WTC11 (cell line): Measurements from ENCODE around the gene CFAP100. TPM values are rescaled to one million over a fixed set of nuclear protein-coding genes. Genes with fewer than 3 reads are reported as not detected.

Experiments
- ATAC-seq: fragments of 200-7000 bp; cut with Tn5 transposase; 2 replicates; pipeline ENCODE4 v1.10.0; 2021; ENCODE audit warnings: mild to moderate bottlenecking, moderate library complexity
- CTCF ChIA-PET: fragments of 300-600 bp; sonication (Branson Sonifier 250); formaldehyde crosslinking; loops from one replicate; lab custom pipeline; 2021; ENCODE audit warnings: antibody characterized with exemption; lab: Charles Lee
- POLR2A ChIA-PET: fragments of 350-600 bp; sonication (Branson Sonifier 250); formaldehyde crosslinking; loops from one replicate; lab custom pipeline; 2021; ENCODE audit warnings: antibody characterized with exemption; lab: Charles Lee
- DNase-seq: peaks from one replicate; pipeline ENCODE4 v3.0.0; 2021; ENCODE audit warnings: low spot score
- H3K27ac Mint-ChIP-seq: 2 replicates; pipeline ENCODE4 v1.8.0; 2021; ENCODE audit warnings: mixed read lengths
- H3K27me3 Mint-ChIP-seq: 2 replicates; pipeline ENCODE4 v1.8.0; 2021; ENCODE audit warnings: low read depth, mild to moderate bottlenecking, moderate library complexity, mixed read lengths
- H3K36me3 Mint-ChIP-seq: 2 replicates; pipeline ENCODE4 v1.8.0; 2021; ENCODE audit warnings: mixed read lengths
- H3K4me1 Mint-ChIP-seq: 2 replicates; pipeline ENCODE4 v1.8.0; 2022; ENCODE audit warnings: mixed read lengths
- H3K4me3 Mint-ChIP-seq: 2 replicates; pipeline ENCODE4 v1.8.0; 2021; ENCODE audit warnings: mild to moderate bottlenecking, moderate library complexity, mixed read lengths
- H3K9me3 Mint-ChIP-seq: 2 replicates; pipeline ENCODE4 v1.8.0; 2021; ENCODE audit warnings: mixed read lengths
- EMX1 ChIP-seq: fragments of 250-450 bp; sonication (Bioruptor Pico); IDR thresholded peaks from 2 replicates; pipeline ENCODE4 v1.8.0; 2021; ENCODE audit warnings: mild to moderate bottlenecking
- ETV6 ChIP-seq: sonication (generic); formaldehyde crosslinking; IDR thresholded peaks from 2 replicates; pipeline ENCODE4 v1.8.1; 2022; ENCODE audit warnings: mild to moderate bottlenecking, missing genetic modification reagents
- FOXJ3 ChIP-seq: sonication (generic); formaldehyde crosslinking; IDR thresholded peaks from 2 replicates; pipeline ENCODE4 v1.9.0; 2021; ENCODE audit warnings: missing genetic modification reagents, mild to moderate bottlenecking, borderline replicate concordance
- FOXP1 ChIP-seq: sonication (generic); formaldehyde crosslinking; IDR thresholded peaks from 2 replicates; pipeline ENCODE4 v1.8.0; 2022; ENCODE audit warnings: missing genetic modification reagents, mild to moderate bottlenecking, moderate library complexity, borderline replicate concordance
- FOXP4 ChIP-seq: sonication (generic); formaldehyde crosslinking; IDR thresholded peaks from 2 replicates; pipeline ENCODE4 v1.8.0; 2022; ENCODE audit warnings: mild to moderate bottlenecking, missing genetic modification reagents
- GTF2I ChIP-seq: fragments of 250-450 bp; sonication (Bioruptor Pico); conservative IDR thresholded peaks from 2 replicates; pipeline ENCODE4 v1.4.0; 2021; ENCODE audit warnings: mild to moderate bottlenecking
- HMGA2 ChIP-seq: fragments of 250-450 bp; sonication (Bioruptor Pico); IDR thresholded peaks from 2 replicates; pipeline ENCODE4 v1.4.0; 2021; ENCODE audit warnings: mild to moderate bottlenecking, moderate library complexity
- JAZF1 ChIP-seq: fragments of 250-450 bp; sonication (Bioruptor Pico); IDR thresholded peaks from 2 replicates; pipeline ENCODE4 v1.9.0; 2021; ENCODE audit warnings: moderate library complexity, mild to moderate bottlenecking, inconsistent platforms
- NFYB ChIP-seq: sonication (generic); formaldehyde crosslinking; conservative IDR thresholded peaks from 2 replicates; pipeline ENCODE4 v1.8.0; 2022; ENCODE audit warnings: low read depth, missing genetic modification reagents
- NR2C2 ChIP-seq: sonication (generic); formaldehyde crosslinking; IDR thresholded peaks from 2 replicates; pipeline ENCODE4 v1.8.0; 2022; ENCODE audit warnings: mild to moderate bottlenecking, missing genetic modification reagents
- RELA ChIP-seq: sonication (generic); formaldehyde crosslinking; IDR thresholded peaks from 2 replicates; pipeline ENCODE4 v1.8.1; 2022; ENCODE audit warnings: missing genetic modification reagents, mild to moderate bottlenecking, borderline replicate concordance
- SP1 ChIP-seq: sonication (generic); formaldehyde crosslinking; conservative IDR thresholded peaks from 2 replicates; pipeline ENCODE4 v1.8.1; 2022; ENCODE audit warnings: missing genetic modification reagents
- TEAD1 ChIP-seq: sonication (generic); formaldehyde crosslinking; IDR thresholded peaks from 2 replicates; pipeline ENCODE4 v1.8.0; 2022; ENCODE audit warnings: mild to moderate bottlenecking, missing genetic modification reagents
- TP53 ChIP-seq: sonication (generic); formaldehyde crosslinking; IDR thresholded peaks from 2 replicates; pipeline ENCODE4 v1.8.1; 2023; ENCODE audit warnings: mild to moderate bottlenecking, missing genetic modification reagents
- ZNF219 ChIP-seq: sonication (generic); formaldehyde crosslinking; IDR thresholded peaks from 2 replicates; pipeline ENCODE4 v1.8.0; 2023; ENCODE audit warnings: missing genetic modification reagents, mild to moderate bottlenecking, borderline replicate concordance
- ZNF396 ChIP-seq: fragments of 250-450 bp; sonication (Bioruptor Pico); IDR thresholded peaks from 2 replicates; pipeline ENCODE4 v1.8.0; 2021; ENCODE audit warnings: mild to moderate bottlenecking, moderate library complexity, borderline replicate concordance
- ZNF425 ChIP-seq: fragments of 250-450 bp; sonication (Bioruptor Pico); conservative IDR thresholded peaks from 2 replicates; pipeline ENCODE4 v1.9.0; 2021; ENCODE audit warnings: mild to moderate bottlenecking
- total RNA-seq: library from RNA; stranded (reverse); gene quantifications from 3 replicates; pipeline ENCODE4 v1.2.3, GENCODE V29; 2021
- TF ChIP-seq, protein P1 (sequence below): sonication (generic); formaldehyde crosslinking; IDR thresholded peaks from 2 replicates; pipeline ENCODE4 v1.8.1; 2022; ENCODE audit warnings: missing genetic modification reagents, borderline replicate concordance
- TF ChIP-seq, protein P2 (sequence below): sonication (generic); formaldehyde crosslinking; IDR thresholded peaks from 2 replicates; pipeline ENCODE4 v1.8.1; 2023; ENCODE audit warnings: mild to moderate bottlenecking, missing genetic modification reagents, moderate library complexity
- TF ChIP-seq, protein P3 (sequence below): sonication (generic); formaldehyde crosslinking; conservative IDR thresholded peaks from 2 replicates; pipeline ENCODE4 v1.8.1; 2023; ENCODE audit warnings: mild to moderate bottlenecking, low read depth, missing genetic modification reagents, moderate library complexity

The CFAP100 gene
- total RNA-seq, 1 experiment from 2014 or later: not detected

GRCh38 chr3:126438186-126438585 is 43.5 kb downstream of the CFAP100 start:
- POLR2A ChIA-PET: no interaction called here
- ATAC-seq (no peak), DNase-seq (no peak)
- CTCF ChIA-PET: no interaction called here
- Mint-ChIP-seq H3K27ac (no peak overlapping the region), H3K4me1 (peaks cover 17% of the 10 kb centered on the region), H3K4me3 (no peak overlapping the region), H3K9me3 (no peaks in the 10 kb centered on the region), H3K27me3 (no peaks in the 10 kb centered on the region), H3K36me3 (peaks cover 12% of the 10 kb centered on the region; the same call in 1 of the 2 replicates)
- TF ChIP-seq, protein P1, sequence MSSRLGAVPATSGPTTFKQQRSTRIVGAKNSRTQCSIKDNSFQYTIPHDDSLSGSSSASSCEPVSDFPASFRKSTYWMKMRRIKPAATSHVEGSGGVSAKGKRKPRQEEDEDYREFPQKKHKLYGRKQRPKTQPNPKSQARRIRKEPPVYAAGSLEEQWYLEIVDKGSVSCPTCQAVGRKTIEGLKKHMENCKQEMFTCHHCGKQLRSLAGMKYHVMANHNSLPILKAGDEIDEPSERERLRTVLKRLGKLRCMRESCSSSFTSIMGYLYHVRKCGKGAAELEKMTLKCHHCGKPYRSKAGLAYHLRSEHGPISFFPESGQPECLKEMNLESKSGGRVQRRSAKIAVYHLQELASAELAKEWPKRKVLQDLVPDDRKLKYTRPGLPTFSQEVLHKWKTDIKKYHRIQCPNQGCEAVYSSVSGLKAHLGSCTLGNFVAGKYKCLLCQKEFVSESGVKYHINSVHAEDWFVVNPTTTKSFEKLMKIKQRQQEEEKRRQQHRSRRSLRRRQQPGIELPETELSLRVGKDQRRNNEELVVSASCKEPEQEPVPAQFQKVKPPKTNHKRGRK (CRISPR knock-in tag): no peak
- no peak for TF ChIP-seq FOXJ3 (CRISPR knock-in tag)
- no peak for TF ChIP-seq ZNF396 (CRISPR knock-in tag)
- no peak for TF ChIP-seq HMGA2 (CRISPR knock-in tag)
- TF ChIP-seq ZNF425 (CRISPR knock-in tag): no peak
- TF ChIP-seq GTF2I (CRISPR knock-in tag): no peak
- no peak for TF ChIP-seq ZNF219

GRCh38 chr3:126438746-126439145 is 44.0 kb downstream of the CFAP100 start:
- no peak for DNase-seq
- Mint-ChIP-seq H3K27ac (no peak overlapping the region), H3K9me3 (no peaks in the 10 kb centered on the region), H3K27me3 (no peaks in the 10 kb centered on the region), H3K4me3 (no peak overlapping the region), H3K4me1 (peaks cover 19% of the 10 kb centered on the region), H3K36me3 (peaks cover 12% of the 10 kb centered on the region; the same call in 1 of the 2 replicates)
- CTCF ChIA-PET: no interaction called here
- TF ChIP-seq, protein P2, sequence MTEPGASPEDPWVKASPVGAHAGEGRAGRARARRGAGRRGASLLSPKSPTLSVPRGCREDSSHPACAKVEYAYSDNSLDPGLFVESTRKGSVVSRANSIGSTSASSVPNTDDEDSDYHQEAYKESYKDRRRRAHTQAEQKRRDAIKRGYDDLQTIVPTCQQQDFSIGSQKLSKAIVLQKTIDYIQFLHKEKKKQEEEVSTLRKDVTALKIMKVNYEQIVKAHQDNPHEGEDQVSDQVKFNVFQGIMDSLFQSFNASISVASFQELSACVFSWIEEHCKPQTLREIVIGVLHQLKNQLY: no peak
- TF ChIP-seq RELA (CRISPR knock-in tag) (no peak), FOXP1 (no peak), JAZF1 (CRISPR knock-in tag) (no peak), NR2C2 (CRISPR knock-in tag) (no peak), TP53 (CRISPR knock-in tag) (no peak), ETV6 (CRISPR knock-in tag) (no peak)
- POLR2A ChIA-PET: no interaction called here
- ATAC-seq: no peak

DNA sequence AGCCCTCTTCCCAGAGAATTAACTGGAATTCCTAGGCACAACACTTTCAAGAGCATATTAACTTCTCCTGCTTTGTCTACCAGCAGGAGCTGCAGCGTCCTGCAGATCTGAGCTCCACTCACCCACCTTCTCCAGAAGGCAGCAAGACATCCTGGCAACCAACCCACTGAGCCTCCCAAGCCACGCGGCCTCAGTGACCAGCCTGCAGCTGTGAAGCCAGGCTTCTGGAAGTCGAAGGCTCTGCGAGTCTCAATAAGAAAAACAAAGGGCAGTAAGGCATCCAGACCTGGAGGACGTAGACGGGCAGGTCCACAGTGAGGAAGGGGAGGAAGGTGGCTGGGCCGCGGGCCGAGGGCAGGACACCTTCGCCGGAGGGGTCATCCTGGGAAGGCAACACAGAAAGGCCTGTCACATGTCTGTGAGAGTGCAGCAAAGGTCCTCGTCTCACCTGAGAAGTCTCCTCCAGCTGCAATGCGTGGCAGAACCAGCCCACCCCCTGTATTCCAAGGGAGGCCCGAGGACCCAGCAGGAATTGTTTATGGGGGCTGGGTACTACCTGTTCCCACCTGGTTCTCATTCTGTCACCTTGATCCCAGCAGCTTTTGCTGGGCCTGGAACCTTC is 44.7 kb downstream of the CFAP100 start:
- Mint-ChIP-seq H3K27me3 (no peaks in the 10 kb centered on the region), H3K4me3 (no peak overlapping the region), H3K36me3 (peaks cover 12% of the 10 kb centered on the region; the same call in 1 of the 2 replicates), H3K9me3 (no peaks in the 10 kb centered on the region), H3K4me1 (peaks cover 19% of the 10 kb centered on the region), H3K27ac (peak overlapping the region; percentile 65; the same call in 1 of the 2 replicates)
- DNase-seq: no peak
- CTCF ChIA-PET: no interaction called here
- no peak for ATAC-seq
- POLR2A ChIA-PET: no interaction called here
- no peak for TF ChIP-seq NFYB (CRISPR knock-in tag)
- no peak for TF ChIP-seq TEAD1 (CRISPR knock-in tag)
- TF ChIP-seq SP1 (CRISPR knock-in tag): no peak
- TF ChIP-seq, protein P3, sequence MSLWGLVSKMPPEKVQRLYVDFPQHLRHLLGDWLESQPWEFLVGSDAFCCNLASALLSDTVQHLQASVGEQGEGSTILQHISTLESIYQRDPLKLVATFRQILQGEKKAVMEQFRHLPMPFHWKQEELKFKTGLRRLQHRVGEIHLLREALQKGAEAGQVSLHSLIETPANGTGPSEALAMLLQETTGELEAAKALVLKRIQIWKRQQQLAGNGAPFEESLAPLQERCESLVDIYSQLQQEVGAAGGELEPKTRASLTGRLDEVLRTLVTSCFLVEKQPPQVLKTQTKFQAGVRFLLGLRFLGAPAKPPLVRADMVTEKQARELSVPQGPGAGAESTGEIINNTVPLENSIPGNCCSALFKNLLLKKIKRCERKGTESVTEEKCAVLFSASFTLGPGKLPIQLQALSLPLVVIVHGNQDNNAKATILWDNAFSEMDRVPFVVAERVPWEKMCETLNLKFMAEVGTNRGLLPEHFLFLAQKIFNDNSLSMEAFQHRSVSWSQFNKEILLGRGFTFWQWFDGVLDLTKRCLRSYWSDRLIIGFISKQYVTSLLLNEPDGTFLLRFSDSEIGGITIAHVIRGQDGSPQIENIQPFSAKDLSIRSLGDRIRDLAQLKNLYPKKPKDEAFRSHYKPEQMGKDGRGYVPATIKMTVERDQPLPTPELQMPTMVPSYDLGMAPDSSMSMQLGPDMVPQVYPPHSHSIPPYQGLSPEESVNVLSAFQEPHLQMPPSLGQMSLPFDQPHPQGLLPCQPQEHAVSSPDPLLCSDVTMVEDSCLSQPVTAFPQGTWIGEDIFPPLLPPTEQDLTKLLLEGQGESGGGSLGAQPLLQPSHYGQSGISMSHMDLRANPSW (CRISPR knock-in tag): no peak
- TF ChIP-seq EMX1 (CRISPR knock-in tag): no peak
- TF ChIP-seq FOXP4 (CRISPR knock-in tag): no peak
